ENCODE data around the gene SARDH. TPM values are rescaled to one million over a fixed set of nuclear protein-coding genes. Genes with fewer than 3 reads are reported as not detected.

The SARDH gene
- total and polyA plus RNA-seq, 9 of the 15 experiments (the other 6 are each of a cell fraction or from before 2014, with no cell fraction given), result 0.14 TPM; not detected in 8

- Histone ChIP-seq H4K20me1 (replicated peaks; ENCODE audit: control insufficient read depth, insufficient read depth, low read length) (peaks cover 8% of the 10 kb centered on the region; the same call in 1 of the 2 replicates), H3K9ac (ENCODE audit: insufficient read depth in 1 of 2, low read depth in 2 of 2, low read length in 2 of 2) (no peak overlapping the region), H2AFZ (ENCODE audit: low read depth, low read length) (no peak overlapping the region), H3K27ac (ENCODE audit: extremely low read depth, low read depth, low read length) (no peak overlapping the region), H3K4me2 (ENCODE audit: insufficient read depth, low read length) (no peak overlapping the region), H3K9me1 (ENCODE audit: control insufficient read depth, insufficient read depth, low read length) (no peaks in the 10 kb centered on the region), H3K79me2 (ENCODE audit: control insufficient read depth, insufficient read depth, low read length) (no peaks in the 10 kb centered on the region), H3K36me3 (ENCODE audit: control insufficient read depth, insufficient read depth, low read length) (no peaks in the 10 kb centered on the region), H3K4me3 (no peak overlapping the region), H3K9me3 (replicated peaks; ENCODE audit: control insufficient read depth, insufficient read depth, low read depth, low read length) (no peaks in the 10 kb centered on the region), H3K4me1 (replicated peaks in 1 of 2; ENCODE audit: control insufficient read depth in 2 of 2, insufficient read depth in 2 of 2, low read length in 2 of 2) (no peaks in the 10 kb centered on the region; a peak in 1 of 5 replicates), H3K27me3 (ENCODE audit: control insufficient read depth in 2 of 2, insufficient read depth in 2 of 2, low read length in 2 of 2) (peaks cover 35 to 70% of the 10 kb centered on the region in 2 experiments)
- FAIRE-seq (no peak), DNase-seq (ENCODE audit: extremely low read depth in 1 of 4, low spot score in 3 of 4) (no peak), ATAC-seq (no peak)
- in situ Hi-C loops (cut with MboI) (no loop called here), intact Hi-C loops (cut with micrococcal nuclease) (no loop called here)
- no TSS peak for BruUV-seq (replicated peaks)
- no peak for TF ChIP-seq TEAD1 (CRISPR knock-in tag; IDR thresholded peaks at IDR 0.05)
- TF ChIP-seq ZBTB26 (CRISPR knock-in tag; IDR thresholded peaks at IDR 0.05), result no peak
- TF ChIP-seq LARP7 (IDR thresholded peaks at IDR 0.05), result no peak
- no peak for TF ChIP-seq KHSRP (IDR thresholded peaks at IDR 0.05)
- TF ChIP-seq NEUROD1 (IDR thresholded peaks at IDR 0.05; ENCODE audit: borderline replicate concordance, low read depth, low read length, partially characterized antibody), result no peak
- CTCF ChIA-PET (ENCODE audit: low intra/inter-chr PET ratio), result no interaction called here
- under 1% methylated on average over 13 of the region's 14 CpGs for WGBS (ENCODE audit: insufficient coverage, low coverage, missing lambda C conversion rate)
- POLR2A ChIA-PET, result no interaction called here
Observed at GRCh38 chr9:133674091-133674490, 64.1 kb downstream of the SARDH start.

GRCh38 chr9:133673258-133673655 is 64.9 kb downstream of the SARDH start:
- ChIA-PET CTCF (ENCODE audit: low intra/inter-chr PET ratio) (no interaction called here), POLR2A (interaction anchor here (0.6 to 0.7 kb wide), 2 partner anchors 11 to 1552 kb away, joined by 3 read pairs; no protein-coding TSS in a partner anchor)
- H4K20me1 ChIP-seq (replicated peaks; ENCODE audit: control insufficient read depth, insufficient read depth, low read length), result peaks cover 8% of the 10 kb centered on the region; the same call in 1 of the 2 replicates
- in situ Hi-C loops (cut with MboI), result no loop called here
- intact Hi-C loops (cut with micrococcal nuclease), result no loop called here
- peaks cover 31 to 62% of the 10 kb centered on the region in 2 experiments for H3K27me3 ChIP-seq (ENCODE audit: control insufficient read depth in 2 of 2, insufficient read depth in 2 of 2, low read length in 2 of 2)
- no peak overlapping the region for H3K27ac ChIP-seq (ENCODE audit: extremely low read depth, low read depth, low read length)
- H3K4me1 ChIP-seq (replicated peaks in 1 of 2; ENCODE audit: control insufficient read depth in 2 of 2, insufficient read depth in 2 of 2, low read length in 2 of 2), result no peaks in the 10 kb centered on the region; a peak in 1 of 5 replicates
- 4% methylated on average over 9 of the region's 9 CpGs for WGBS (ENCODE audit: insufficient coverage, low coverage, missing lambda C conversion rate)
- no peaks in the 10 kb centered on the region for H3K9me1 ChIP-seq (ENCODE audit: control insufficient read depth, insufficient read depth, low read length)
- H3K4me3 ChIP-seq, result no peak overlapping the region
- H3K9me3 ChIP-seq (replicated peaks; ENCODE audit: control insufficient read depth, insufficient read depth, low read depth, low read length), result no peaks in the 10 kb centered on the region
- H3K9ac ChIP-seq (ENCODE audit: insufficient read depth in 1 of 2, low read depth in 2 of 2, low read length in 2 of 2), result no peak overlapping the region
- no peaks in the 10 kb centered on the region for H3K79me2 ChIP-seq (ENCODE audit: control insufficient read depth, insufficient read depth, low read length)
- no peak overlapping the region for H2AFZ ChIP-seq (ENCODE audit: low read depth, low read length)
- FAIRE-seq, result no peak
- no TSS peak for BruUV-seq (replicated peaks)
- no peak for ATAC-seq
- H3K36me3 ChIP-seq (ENCODE audit: control insufficient read depth, insufficient read depth, low read length), result no peaks in the 10 kb centered on the region
- DNase-seq (ENCODE audit: extremely low read depth in 1 of 4, low spot score in 3 of 4), result no peak
- H3K4me2 ChIP-seq (ENCODE audit: insufficient read depth, low read length), result no peak overlapping the region
- no peak for TF ChIP-seq BRD4 (IDR thresholded peaks at IDR 0.05)
- no peak for TF ChIP-seq SIX5 (IDR thresholded peaks at IDR 0.05; ENCODE audit: borderline replicate concordance in 1 of 2, insufficient read depth in 1 of 2, low read depth in 1 of 2, low read length in 2 of 2)
- TF ChIP-seq TAF7 (tag; IDR thresholded peaks at IDR 0.05), result no peak
- no peak for TF ChIP-seq XRCC5 (IDR thresholded peaks at IDR 0.05; ENCODE audit: low read depth, low read length)
- no peak for TF ChIP-seq ZNF655 (CRISPR knock-in tag; IDR thresholded peaks at IDR 0.05)
- no peak for TF ChIP-seq TRIM25 (IDR thresholded peaks at IDR 0.05; ENCODE audit: borderline replicate concordance)
